ENCODE results near the gene PCSK4. TPM values are rescaled to one million over a fixed set of nuclear protein-coding genes. Genes with fewer than 3 reads are reported as not detected.
A peak's percentile ranks its signal among the peaks of the same experiment; 100 is the strongest.

The PCSK4 gene
- total and polyA plus RNA-seq, 9 of the 15 experiments (the other 6 are each of a cell fraction or from before 2014, with no cell fraction given), result 0.01 to 9.1 (median 2.1) TPM; not detected in 1

DNA sequence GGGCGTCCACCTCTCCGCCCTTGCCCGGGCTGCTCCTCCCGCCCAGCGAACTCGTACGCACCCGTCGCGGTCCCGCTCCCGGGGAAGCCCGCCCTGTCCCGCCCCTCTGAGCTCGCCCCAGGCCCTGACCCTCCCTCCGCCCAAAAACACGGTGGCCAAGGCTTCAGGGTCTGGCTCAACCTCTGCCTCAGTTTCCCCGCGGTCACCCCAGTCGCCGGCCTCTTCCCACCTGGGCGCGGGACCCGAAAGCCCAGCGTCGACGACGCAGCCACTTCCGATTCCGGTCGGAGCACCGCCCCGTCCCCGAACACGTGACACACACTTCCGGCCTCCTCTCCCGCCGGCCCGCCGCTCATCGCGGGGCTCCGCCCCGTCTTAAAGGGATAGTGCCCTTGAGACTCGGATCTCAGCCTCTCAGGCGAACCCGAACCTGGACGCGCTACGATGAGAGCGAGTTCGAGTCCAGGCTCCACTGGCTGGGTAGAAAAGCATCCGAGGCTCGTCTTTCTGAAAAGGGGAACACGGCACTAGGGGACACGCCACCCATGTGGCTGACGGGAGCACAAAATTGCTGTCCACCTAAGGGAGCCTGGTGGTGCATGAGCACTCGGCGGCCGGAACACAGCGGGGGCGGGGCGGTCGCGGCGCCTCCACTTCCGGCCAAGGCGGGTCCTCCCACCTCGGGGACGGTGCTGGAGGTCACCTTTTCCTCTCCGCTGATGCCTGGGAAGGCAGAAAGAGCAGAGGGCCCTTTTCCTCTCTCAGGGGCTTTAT is 11.0 kb downstream of the PCSK4 start, which contains the start of gene C19orf25 (continued):
- TF ChIP-seq, protein P1, sequence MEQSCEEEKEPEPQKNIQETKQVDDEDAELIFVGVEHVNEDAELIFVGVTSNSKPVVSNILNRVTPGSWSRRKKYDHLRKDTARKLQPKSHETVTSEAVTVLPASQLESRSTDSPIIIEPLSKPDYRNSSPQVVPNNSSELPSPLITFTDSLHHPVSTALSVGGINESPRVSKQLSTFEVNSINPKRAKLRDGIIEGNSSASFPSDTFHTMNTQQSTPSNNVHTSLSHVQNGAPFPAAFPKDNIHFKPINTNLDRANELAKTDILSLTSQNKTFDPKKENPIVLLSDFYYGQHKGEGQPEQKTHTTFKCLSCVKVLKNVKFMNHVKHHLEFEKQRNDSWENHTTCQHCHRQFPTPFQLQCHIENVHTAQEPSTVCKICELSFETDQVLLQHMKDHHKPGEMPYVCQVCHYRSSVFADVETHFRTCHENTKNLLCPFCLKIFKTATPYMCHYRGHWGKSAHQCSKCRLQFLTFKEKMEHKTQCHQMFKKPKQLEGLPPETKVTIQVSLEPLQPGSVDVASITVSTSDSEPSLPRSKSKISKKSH (CRISPR knock-in tag; IDR thresholded peaks at IDR 0.05), result no peak
- TF ChIP-seq E2F6 (IDR thresholded peaks at IDR 0.05; ENCODE audit: borderline replicate concordance in 1 of 2, extremely low read depth in 1 of 2, insufficient read depth in 1 of 2, insufficient read length in 1 of 2, low read depth in 1 of 2, low read length in 1 of 2, poor library complexity in 1 of 2, severe bottlenecking in 1 of 2), result peak; percentile 96
- TF ChIP-seq ESRRB (CRISPR knock-in tag; IDR thresholded peaks at IDR 0.05; ENCODE audit: borderline replicate concordance), result no peak
- no peak for TF ChIP-seq ZNF41 (CRISPR knock-in tag; conservative IDR thresholded peaks at IDR 0.05)
- TF ChIP-seq ZNF707 (CRISPR knock-in tag; conservative IDR thresholded peaks at IDR 0.05), result no peak
- TF ChIP-seq, protein P2, sequence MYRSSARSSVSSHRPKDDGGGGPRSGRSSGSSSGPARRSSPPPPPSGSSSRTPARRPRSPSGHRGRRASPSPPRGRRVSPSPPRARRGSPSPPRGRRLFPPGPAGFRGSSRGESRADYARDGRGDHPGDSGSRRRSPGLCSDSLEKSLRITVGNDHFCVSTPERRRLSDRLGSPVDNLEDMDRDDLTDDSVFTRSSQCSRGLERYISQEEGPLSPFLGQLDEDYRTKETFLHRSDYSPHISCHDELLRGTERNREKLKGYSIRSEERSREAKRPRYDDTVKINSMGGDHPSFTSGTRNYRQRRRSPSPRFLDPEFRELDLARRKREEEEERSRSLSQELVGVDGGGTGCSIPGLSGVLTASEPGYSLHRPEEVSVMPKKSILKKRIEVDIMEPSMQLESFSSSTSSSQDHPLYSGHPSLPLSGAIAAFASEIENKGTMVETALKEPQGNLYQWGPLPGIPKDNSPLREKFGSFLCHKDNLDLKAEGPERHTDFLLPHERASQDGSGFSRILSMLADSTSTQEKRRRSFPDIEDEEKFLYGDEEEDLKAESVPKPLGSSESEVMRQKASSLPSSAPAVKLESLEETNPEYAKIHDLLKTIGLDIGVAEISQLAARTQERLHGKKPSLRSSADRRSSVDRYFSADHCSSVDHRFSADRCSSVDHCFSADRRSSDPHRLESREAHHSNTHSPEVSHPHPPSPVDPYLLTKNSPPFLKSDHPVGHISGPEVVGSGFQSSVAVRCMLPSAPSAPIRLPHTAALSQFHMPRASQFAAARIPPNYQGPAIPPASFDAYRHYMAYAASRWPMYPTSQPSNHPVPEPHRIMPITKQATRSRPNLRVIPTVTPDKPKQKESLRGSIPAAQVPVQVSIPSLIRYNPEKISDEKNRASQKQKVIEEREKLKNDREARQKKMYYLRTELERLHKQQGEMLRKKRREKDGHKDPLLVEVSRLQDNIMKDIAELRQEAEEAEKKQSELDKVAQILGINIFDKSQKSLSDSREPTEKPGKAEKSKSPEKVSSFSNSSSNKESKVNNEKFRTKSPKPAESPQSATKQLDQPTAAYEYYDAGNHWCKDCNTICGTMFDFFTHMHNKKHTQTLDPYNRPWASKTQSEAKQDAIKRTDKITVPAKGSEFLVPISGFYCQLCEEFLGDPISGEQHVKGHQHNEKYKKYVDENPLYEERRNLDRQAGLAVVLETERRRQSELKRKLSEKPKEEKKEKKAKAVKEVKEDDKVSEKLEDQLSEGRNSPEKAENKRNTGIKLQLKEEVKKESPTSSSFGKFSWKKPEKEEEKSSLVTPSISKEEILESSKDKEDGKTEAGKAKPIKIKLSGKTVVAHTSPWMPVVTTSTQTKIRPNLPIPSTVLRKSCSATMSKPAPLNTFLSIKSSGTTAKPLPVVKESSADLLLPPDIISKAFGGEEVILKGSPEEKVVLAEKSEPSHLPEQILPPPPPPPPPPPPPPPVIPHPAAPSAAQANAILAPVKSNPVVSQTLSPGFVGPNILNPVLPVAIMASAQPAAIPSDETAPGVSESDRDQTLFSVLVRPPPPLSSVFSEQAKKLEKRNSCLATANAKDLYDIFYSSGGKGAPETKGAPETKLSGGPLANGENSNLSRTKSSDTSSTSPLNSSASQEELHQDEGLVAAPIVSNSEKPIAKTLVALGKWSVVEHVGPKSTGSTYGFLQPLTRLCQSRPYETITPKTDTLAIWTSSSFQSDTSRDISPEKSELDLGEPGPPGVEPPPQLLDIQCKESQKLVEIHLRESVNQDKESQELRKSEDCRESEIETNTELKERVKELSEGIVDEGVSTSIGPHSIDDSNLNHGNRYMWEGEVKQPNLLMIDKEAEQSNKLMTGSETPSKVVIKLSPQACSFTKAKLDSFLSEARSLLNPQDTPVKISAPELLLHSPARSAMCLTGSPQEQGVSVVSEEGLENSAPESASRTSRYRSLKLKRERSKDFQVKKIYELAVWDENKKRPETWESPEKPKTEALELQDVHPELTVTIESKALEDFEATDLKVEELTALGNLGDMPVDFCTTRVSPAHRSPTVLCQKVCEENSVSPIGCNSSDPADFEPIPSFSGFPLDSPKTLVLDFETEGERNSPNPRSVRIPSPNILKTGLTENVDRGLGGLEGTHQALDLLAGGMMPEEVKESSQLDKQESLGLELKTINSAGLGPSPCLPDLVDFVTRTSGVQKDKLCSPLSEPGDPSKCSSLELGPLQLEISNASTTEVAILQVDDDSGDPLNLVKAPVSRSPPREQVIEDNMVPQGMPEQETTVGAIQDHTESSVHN (IDR thresholded peaks at IDR 0.05; ENCODE audit: borderline replicate concordance in 1 of 2, low read depth in 1 of 2), result no peak
- peak; percentile 52 for TF ChIP-seq HMGN3 (IDR thresholded peaks at IDR 0.05; ENCODE audit: borderline replicate concordance, extremely low read depth, insufficient read length, low read depth, low read length)
- TF ChIP-seq SMARCE1 (IDR thresholded peaks at IDR 0.05), result no peak
- TF ChIP-seq GATAD2B (IDR thresholded peaks at IDR 0.05; ENCODE audit: borderline replicate concordance), result no peak
- TF ChIP-seq NCOA2 (IDR thresholded peaks at IDR 0.05; ENCODE audit: partially characterized antibody in 2 of 2), result no peak
- no peak for TF ChIP-seq ZNF644 (tag; IDR thresholded peaks at IDR 0.05; ENCODE audit: low read depth)
- TF ChIP-seq ZFPM2 (CRISPR knock-in tag; IDR thresholded peaks at IDR 0.05), result no peak
